Measurements from ENCODE around the gene RANGRF.

DNA sequence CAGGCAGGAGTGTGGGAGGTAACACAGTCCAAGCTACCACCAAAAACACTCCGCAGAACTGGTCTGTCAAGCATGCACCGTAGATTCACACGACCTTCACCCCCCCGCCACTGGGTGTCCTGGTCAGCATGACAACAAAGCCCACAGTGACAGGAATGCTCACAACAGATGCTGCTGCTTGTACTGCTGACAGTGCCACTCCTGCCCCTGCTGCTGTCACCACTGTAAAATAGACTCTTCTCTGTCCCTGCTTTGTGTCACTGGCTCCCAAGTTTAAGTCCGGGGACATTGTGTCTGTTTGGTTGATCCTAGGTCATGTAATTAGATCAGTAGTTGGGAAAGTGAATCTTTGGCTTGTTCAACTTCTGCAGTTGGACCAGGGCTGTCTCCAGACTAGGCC lies 44.2 kb downstream of the RANGRF start:
- TF ChIP-seq, protein P1, sequence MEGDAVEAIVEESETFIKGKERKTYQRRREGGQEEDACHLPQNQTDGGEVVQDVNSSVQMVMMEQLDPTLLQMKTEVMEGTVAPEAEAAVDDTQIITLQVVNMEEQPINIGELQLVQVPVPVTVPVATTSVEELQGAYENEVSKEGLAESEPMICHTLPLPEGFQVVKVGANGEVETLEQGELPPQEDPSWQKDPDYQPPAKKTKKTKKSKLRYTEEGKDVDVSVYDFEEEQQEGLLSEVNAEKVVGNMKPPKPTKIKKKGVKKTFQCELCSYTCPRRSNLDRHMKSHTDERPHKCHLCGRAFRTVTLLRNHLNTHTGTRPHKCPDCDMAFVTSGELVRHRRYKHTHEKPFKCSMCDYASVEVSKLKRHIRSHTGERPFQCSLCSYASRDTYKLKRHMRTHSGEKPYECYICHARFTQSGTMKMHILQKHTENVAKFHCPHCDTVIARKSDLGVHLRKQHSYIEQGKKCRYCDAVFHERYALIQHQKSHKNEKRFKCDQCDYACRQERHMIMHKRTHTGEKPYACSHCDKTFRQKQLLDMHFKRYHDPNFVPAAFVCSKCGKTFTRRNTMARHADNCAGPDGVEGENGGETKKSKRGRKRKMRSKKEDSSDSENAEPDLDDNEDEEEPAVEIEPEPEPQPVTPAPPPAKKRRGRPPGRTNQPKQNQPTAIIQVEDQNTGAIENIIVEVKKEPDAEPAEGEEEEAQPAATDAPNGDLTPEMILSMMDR (IDR thresholded peaks at IDR 0.05) = no peak
- no peak for TF ChIP-seq POLR2A (IDR thresholded peaks at IDR 0.05)
